Mammary epithelial cell (primary cell): Measurements from ENCODE around the gene SLC44A1.

ENCODE experiments used
- CTCF ChIP-seq, 2 donors: IDR thresholded peaks in 1 of 2; conservative IDR thresholded peaks in 1 of 2; 2 replicates each; pipeline ENCODE4 v1.5.1; 2011 to 2012; ENCODE audit warnings: inconsistent platforms in 2 of 2, low read length in 2 of 2, mild to moderate bottlenecking in 2 of 2, control low read depth in 1 of 2, low read depth in 1 of 2; ENCODE audit not compliant: insufficient read depth in 1 of 2; ENCODE audit errors: extremely low read depth in 1 of 2
- EZH2 ChIP-seq: IDR thresholded peaks from 2 replicates; pipeline ENCODE4 v1.6.1; 2012; ENCODE audit warnings: low read length, inconsistent platforms, borderline replicate concordance

GRCh38 chr9:105389796-105390195 is 145.3 kb downstream of the SLC44A1 start:
- TF ChIP-seq CTCF (conservative IDR thresholded peaks at IDR 0.05 in 1 of 2, IDR thresholded peaks at IDR 0.05 in 1 of 2; ENCODE audit: extremely low read depth in 1 of 2, insufficient read depth in 1 of 2, low read depth in 1 of 2, low read length in 2 of 2) (no peak), EZH2 (no peak)
